Measurements from ENCODE around the gene GABRD.

GRCh38 chr1:2056955-2057590 is 37.9 kb downstream of the GABRD start:
- TF ChIP-seq CTCF (IDR thresholded peaks at IDR 0.05) (no peak), POLR2AphosphoS5 (IDR thresholded peaks at IDR 0.05; ENCODE audit: insufficient read depth in 1 of 2, low read depth in 1 of 2) (no peak)

All from vagina (tissue), 2 donors.